ENCODE data around the gene CMSS1. TPM values are rescaled to one million over a fixed set of nuclear protein-coding genes. Genes with fewer than 3 reads are reported as not detected.

The CMSS1 gene
- total RNA-seq, 1 experiment from 2014 or later: 55.8 TPM

DNA sequence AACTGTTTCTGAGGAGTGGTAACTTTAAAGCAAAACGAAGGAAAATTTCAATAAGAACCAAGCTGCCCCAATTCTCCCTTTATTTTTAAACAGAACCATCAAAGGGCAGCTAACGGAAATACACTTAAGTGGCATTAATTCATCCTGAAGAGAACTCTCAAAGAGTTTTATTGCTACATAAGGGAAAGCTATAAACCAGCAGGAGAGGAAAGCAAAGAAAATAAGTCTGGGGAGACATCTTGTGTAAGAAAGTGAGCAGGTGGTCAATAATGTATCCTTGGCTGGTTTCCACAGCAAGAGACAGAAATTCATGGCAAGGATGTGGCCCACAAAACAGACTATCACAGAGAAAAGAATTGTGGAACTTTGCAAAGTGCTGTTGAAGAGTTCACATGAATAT is 40.0 kb upstream of the CMSS1 start:
- BruUV-seq (replicated peaks): no TSS peak
- Mint-ChIP-seq H3K9me3 (ENCODE audit: low read depth, unreplicated experiment) (no peaks in the 10 kb centered on the region), H3K27me3 (ENCODE audit: unreplicated experiment) (no peaks in the 10 kb centered on the region), H3K4me1 (ENCODE audit: low read depth, unreplicated experiment) (no peaks in the 10 kb centered on the region), H3K27ac (ENCODE audit: unreplicated experiment) (no peak overlapping the region), H3K36me3 (ENCODE audit: insufficient read depth, unreplicated experiment) (no peaks in the 10 kb centered on the region), H3K4me3 (ENCODE audit: low read depth, unreplicated experiment) (no peak overlapping the region)
- TF ChIP-seq, protein P1, sequence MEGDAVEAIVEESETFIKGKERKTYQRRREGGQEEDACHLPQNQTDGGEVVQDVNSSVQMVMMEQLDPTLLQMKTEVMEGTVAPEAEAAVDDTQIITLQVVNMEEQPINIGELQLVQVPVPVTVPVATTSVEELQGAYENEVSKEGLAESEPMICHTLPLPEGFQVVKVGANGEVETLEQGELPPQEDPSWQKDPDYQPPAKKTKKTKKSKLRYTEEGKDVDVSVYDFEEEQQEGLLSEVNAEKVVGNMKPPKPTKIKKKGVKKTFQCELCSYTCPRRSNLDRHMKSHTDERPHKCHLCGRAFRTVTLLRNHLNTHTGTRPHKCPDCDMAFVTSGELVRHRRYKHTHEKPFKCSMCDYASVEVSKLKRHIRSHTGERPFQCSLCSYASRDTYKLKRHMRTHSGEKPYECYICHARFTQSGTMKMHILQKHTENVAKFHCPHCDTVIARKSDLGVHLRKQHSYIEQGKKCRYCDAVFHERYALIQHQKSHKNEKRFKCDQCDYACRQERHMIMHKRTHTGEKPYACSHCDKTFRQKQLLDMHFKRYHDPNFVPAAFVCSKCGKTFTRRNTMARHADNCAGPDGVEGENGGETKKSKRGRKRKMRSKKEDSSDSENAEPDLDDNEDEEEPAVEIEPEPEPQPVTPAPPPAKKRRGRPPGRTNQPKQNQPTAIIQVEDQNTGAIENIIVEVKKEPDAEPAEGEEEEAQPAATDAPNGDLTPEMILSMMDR (IDR thresholded peaks at IDR 0.05; ENCODE audit: unreplicated experiment): no peak
- intact Hi-C loops (cut with micrococcal nuclease; ENCODE audit: unreplicated experiment): no loop called here
- CTCF ChIA-PET: no interaction called here
- no peak for DNase-seq

DNA sequence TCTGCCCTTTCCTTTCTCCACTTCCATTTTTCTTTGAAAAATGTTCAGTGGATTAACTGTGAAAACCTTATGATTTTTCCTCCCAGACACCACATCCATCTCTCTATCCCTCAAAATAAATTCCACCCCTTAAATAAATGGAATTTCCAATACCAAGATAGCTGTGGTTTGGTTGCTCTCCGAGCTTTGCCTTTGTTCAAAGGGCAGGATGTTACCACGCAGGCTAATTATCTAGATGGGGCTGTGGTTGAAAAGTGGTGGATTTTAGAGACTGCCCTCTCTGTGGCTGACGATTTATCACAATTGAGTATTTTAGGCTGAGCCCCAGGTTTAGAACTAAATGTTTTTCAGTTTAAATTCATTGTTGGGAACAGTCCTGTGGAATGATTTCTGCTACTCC is 36.9 kb upstream of the CMSS1 start:
- no peak for DNase-seq
- no peak overlapping the region for H3K27ac Mint-ChIP-seq (ENCODE audit: unreplicated experiment)
- H3K27me3 Mint-ChIP-seq (ENCODE audit: unreplicated experiment): no peaks in the 10 kb centered on the region
- no peak overlapping the region for H3K4me3 Mint-ChIP-seq (ENCODE audit: low read depth, unreplicated experiment)
- TF ChIP-seq, protein P1 (IDR thresholded peaks at IDR 0.05; ENCODE audit: unreplicated experiment): no peak
- intact Hi-C loops (cut with micrococcal nuclease; ENCODE audit: unreplicated experiment): no loop called here
- BruUV-seq (replicated peaks): no TSS peak
- H3K36me3 Mint-ChIP-seq (ENCODE audit: insufficient read depth, unreplicated experiment): no peaks in the 10 kb centered on the region
- H3K9me3 Mint-ChIP-seq (ENCODE audit: low read depth, unreplicated experiment): no peaks in the 10 kb centered on the region
- no peaks in the 10 kb centered on the region for H3K4me1 Mint-ChIP-seq (ENCODE audit: low read depth, unreplicated experiment)
- CTCF ChIA-PET: no interaction called here

DNA sequence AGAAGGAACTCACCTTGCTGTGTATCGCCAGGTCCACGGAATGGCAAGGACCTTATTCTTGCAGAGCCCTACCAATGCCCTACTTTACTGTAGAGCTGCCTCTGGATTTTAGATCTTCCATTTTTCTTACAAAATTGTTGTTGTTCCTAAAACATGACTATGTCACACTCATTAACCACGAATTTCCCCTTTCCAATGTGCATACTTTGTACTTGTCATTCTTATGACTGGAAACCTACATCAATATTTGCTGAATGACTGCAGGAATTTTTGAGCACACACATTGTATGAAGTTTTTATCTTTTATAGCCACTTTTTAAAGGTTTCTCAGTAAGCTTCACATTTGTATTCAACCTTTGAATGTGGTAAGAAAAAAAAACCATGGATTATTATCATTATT is 35.9 kb upstream of the CMSS1 start:
- H3K4me3 Mint-ChIP-seq (ENCODE audit: low read depth, unreplicated experiment): no peak overlapping the region
- TF ChIP-seq, protein P1 (IDR thresholded peaks at IDR 0.05; ENCODE audit: unreplicated experiment): no peak
- H3K4me1 Mint-ChIP-seq (ENCODE audit: low read depth, unreplicated experiment): no peaks in the 10 kb centered on the region
- BruUV-seq (replicated peaks): no TSS peak
- no peak for DNase-seq
- H3K27me3 Mint-ChIP-seq (ENCODE audit: unreplicated experiment): no peaks in the 10 kb centered on the region
- CTCF ChIA-PET: no interaction called here
- no peaks in the 10 kb centered on the region for H3K36me3 Mint-ChIP-seq (ENCODE audit: insufficient read depth, unreplicated experiment)
- intact Hi-C loops (cut with micrococcal nuclease; ENCODE audit: unreplicated experiment): no loop called here
- H3K27ac Mint-ChIP-seq (ENCODE audit: unreplicated experiment): no peak overlapping the region
- H3K9me3 Mint-ChIP-seq (ENCODE audit: low read depth, unreplicated experiment): no peaks in the 10 kb centered on the region

DNA sequence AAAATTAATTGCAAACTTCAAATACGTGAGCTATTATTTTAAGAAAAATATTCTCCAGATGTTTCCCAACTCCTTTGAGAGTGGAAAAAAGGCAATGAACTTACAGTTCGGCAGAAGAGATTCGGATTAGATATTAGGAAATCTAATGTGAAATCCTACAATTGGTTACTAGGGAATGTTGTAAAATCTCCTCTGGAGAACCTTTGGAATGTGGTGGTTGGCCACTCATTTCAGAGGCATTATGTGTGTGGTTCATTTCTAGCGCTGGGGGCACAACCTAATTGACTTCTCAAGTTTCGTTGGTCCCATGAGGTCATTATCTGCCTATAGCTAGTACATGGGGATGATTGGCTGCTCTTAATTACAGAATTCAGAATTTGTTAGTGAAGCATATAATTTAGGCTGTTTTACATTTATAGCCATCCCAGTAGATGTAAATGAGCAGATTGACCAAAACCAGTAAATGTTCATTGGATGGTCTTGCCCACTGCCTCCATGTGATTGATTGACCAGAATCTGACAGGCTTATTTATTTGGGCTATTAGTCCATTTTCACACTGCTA is 34.6 kb upstream of the CMSS1 start:
- intact Hi-C loops (cut with micrococcal nuclease; ENCODE audit: unreplicated experiment): no loop called here
- no peak overlapping the region for H3K27ac Mint-ChIP-seq (ENCODE audit: unreplicated experiment)
- TF ChIP-seq, protein P1 (IDR thresholded peaks at IDR 0.05; ENCODE audit: unreplicated experiment): no peak
- CTCF ChIA-PET: no interaction called here
- H3K4me1 Mint-ChIP-seq (ENCODE audit: low read depth, unreplicated experiment): no peaks in the 10 kb centered on the region
- H3K36me3 Mint-ChIP-seq (ENCODE audit: insufficient read depth, unreplicated experiment): no peaks in the 10 kb centered on the region
- BruUV-seq (replicated peaks): no TSS peak
- H3K4me3 Mint-ChIP-seq (ENCODE audit: low read depth, unreplicated experiment): no peak overlapping the region
- H3K9me3 Mint-ChIP-seq (ENCODE audit: low read depth, unreplicated experiment): no peaks in the 10 kb centered on the region
- no peaks in the 10 kb centered on the region for H3K27me3 Mint-ChIP-seq (ENCODE audit: unreplicated experiment)
- no peak for DNase-seq

Measured in Calu3 (cell line).